ENCODE measurements around the gene NMRK1.

NMRK1 gene

DNA sequence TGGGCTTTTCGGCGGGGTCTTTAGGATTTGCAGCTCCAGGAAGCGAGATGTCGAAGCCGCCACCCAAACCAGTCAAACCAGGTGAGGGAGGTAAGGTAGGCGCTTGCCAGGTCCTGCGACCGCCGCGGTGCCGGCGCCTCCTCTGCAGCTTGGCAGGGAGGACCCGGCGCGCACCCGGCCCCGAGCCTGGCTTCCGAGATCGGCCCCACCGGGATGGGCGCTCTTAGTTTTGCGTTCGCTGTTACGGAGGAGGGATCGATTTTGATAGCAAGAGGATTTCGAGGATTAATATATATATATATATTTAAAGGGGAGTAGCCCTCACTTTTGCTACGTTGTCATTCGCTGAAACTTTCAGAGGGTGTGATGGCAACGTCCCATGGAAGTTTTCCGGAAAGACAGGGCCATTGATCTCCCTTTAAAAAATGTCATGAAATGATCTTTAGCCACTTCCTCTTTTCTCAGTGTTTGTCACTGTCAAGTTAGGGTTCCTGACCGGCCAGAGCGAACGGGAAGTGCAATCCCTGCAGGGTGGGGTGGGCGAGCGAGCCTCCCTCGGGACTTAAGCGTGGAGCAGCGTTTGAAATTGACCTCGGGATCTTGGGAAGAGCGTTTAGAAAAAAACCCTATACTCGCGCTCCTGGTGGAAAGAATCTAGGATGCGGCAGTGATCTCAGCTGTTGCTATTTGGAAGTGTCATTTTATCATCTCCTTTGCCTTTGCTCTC, 854 bp upstream of the NMRK1 start:
- TF ChIP-seq, protein P1, sequence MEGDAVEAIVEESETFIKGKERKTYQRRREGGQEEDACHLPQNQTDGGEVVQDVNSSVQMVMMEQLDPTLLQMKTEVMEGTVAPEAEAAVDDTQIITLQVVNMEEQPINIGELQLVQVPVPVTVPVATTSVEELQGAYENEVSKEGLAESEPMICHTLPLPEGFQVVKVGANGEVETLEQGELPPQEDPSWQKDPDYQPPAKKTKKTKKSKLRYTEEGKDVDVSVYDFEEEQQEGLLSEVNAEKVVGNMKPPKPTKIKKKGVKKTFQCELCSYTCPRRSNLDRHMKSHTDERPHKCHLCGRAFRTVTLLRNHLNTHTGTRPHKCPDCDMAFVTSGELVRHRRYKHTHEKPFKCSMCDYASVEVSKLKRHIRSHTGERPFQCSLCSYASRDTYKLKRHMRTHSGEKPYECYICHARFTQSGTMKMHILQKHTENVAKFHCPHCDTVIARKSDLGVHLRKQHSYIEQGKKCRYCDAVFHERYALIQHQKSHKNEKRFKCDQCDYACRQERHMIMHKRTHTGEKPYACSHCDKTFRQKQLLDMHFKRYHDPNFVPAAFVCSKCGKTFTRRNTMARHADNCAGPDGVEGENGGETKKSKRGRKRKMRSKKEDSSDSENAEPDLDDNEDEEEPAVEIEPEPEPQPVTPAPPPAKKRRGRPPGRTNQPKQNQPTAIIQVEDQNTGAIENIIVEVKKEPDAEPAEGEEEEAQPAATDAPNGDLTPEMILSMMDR (IDR thresholded peaks at IDR 0.05; ENCODE audit: borderline replicate concordance, insufficient read depth, low read depth, low read length): no peak
- peak overlapping the region; percentile 96 for H3K4me3 ChIP-seq (ENCODE audit: low read depth, low read length)

GRCh38 chr9:75087289-75087823, 599 bp downstream of the NMRK1 start:
- TF ChIP-seq, protein P1 (IDR thresholded peaks at IDR 0.05; ENCODE audit: borderline replicate concordance, insufficient read depth, low read depth, low read length): no peak
- H3K4me3 ChIP-seq (ENCODE audit: low read depth, low read length): peak overlapping the region; percentile 96

GRCh38 chr9:75086541-75087288, 1.2 kb downstream of the NMRK1 start:
- peak overlapping the region; percentile 96 for H3K4me3 ChIP-seq (ENCODE audit: low read depth, low read length)
- TF ChIP-seq, protein P1 (IDR thresholded peaks at IDR 0.05; ENCODE audit: borderline replicate concordance, insufficient read depth, low read depth, low read length): no peak

DNA sequence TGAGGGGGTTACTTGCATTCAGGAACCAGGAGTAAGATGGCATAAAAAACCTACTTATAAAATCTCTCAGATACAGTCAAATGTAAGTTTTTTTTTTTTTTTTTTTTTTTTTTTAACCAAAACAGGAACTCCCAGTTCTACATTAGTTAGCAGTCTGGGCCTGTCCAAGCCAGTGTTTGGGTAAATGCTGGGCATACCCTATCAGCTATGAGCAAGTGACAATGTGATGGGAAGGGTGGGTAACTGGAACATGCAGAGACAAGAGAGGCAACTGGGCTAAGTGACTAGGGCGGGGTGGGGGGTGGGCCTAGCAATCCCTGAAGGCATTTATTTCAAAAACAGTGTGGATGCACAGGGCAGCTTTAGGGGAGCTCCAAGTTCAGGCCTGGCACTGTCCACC, 2.3 kb downstream of the NMRK1 start:
- H3K4me3 ChIP-seq (ENCODE audit: low read depth, low read length): no peak overlapping the region
- TF ChIP-seq, protein P1 (IDR thresholded peaks at IDR 0.05; ENCODE audit: borderline replicate concordance, insufficient read depth, low read depth, low read length): no peak

DNA sequence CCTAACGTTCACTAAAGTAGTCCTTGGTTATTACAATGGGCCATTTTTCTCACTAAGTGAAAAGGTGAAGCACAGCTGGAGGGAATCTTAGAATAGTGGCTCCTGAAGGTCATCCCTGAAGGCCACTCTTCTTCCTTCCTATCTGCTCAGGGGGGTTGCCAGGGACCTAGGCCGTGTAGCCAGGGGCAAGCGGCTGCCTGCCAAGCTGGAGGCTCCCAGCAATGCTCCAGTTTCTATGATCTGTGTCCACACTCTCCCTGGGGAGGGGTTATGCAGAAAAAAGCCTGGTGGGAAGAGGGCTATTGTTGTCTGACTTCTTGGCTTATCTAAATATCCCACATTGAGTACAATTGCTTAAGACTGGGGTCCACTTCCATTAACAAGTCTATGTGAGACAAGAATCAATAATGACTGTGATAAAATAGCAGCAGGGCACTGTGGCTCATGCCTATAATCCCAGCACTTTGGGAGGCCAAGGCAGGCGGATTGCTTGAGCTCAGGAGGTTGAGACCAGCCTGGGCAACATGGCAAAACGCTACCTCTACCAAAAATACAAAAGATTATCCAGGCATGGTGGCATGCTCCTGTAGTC, 3.8 kb downstream of the NMRK1 start:
- TF ChIP-seq, protein P1 (IDR thresholded peaks at IDR 0.05; ENCODE audit: borderline replicate concordance, insufficient read depth, low read depth, low read length): no peak
- no peak overlapping the region for H3K4me3 ChIP-seq (ENCODE audit: low read depth, low read length)

DNA sequence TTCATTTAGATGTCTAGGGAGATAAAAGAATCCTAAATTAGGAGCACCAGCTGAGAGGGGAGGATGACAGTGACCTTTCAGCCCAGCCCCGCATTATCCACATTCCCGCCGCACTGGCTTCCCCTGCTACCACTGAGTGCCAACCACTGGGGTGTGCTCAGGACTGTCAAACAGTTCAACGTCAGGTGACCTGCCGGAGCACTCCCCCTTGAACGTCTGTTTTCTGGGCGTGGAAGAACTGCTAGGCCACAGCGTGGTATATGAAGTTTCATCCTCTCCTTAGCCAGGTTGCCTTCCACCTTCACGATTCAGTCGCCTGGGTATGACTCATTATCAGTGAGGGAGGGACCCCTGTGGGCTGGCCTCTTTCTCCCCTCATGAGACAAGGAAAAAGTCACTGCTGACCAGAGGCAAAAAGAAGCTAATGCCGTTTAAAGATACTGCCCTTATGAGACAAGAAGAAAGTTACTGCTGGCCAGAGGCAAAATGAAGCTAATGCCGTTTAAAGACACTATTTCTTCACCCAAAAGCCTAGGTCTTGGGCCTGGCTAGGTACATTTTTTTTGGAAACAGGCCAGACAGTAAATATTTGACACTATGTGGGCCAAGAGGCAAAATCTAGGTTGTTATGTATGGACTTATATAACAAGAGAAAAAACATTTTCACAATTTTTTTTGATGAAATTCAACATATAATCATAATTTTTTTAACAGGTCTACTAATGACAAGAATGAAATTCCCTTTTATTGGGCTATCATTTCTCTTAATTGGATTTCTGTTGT, 4.6 kb downstream of the NMRK1 start:
- no peak overlapping the region for H3K4me3 ChIP-seq (ENCODE audit: low read depth, low read length)
- TF ChIP-seq, protein P1 (IDR thresholded peaks at IDR 0.05; ENCODE audit: borderline replicate concordance, insufficient read depth, low read depth, low read length): no peak

Data from GM12875 (cell line).